Colonic mucosa (tissue), 4 donors: ENCODE results near the gene GMIP. TPM values are rescaled to one million over a fixed set of nuclear protein-coding genes. Genes with fewer than 3 reads are reported as not detected.
A peak's percentile ranks its signal among the peaks of the same experiment; 100 is the strongest.
"Not testable (repeated sequence)": the region's sequence is repeated elsewhere in the genome, so short reads cannot be mapped to it uniquely, and the experiment has no call there.

Experiments used
- DNase-seq: peaks from one replicate; pipeline ENCODE4 v3.0.0-alpha.2; 2020
- H3K27ac ChIP-seq: fragments of 200-600 bp; one replicate; pipeline ENCODE4 v1.8.0; 2021
- H3K27me3 ChIP-seq: fragments of 200-600 bp; one replicate; pipeline ENCODE4 v1.8.0; 2021
- H3K36me3 ChIP-seq: fragments of 200-600 bp; one replicate; pipeline ENCODE4 v1.8.0; 2021
- H3K4me1 ChIP-seq: fragments of 200-600 bp; one replicate; pipeline ENCODE4 v1.8.0; 2021; ENCODE audit warnings: mild to moderate bottlenecking
- H3K4me3 ChIP-seq: fragments of 200-600 bp; one replicate; pipeline ENCODE4 v1.8.0; 2021
- H3K9ac ChIP-seq, 2 donors: one replicate each; pipeline ENCODE4 v1.7.0; 2013; ENCODE audit warnings: control low read depth in 2 of 2, low read depth in 2 of 2, low read length in 2 of 2
- H3K9me3 ChIP-seq: fragments of 200-600 bp; one replicate; pipeline ENCODE4 v1.8.0; 2021
- intact Hi-C: fragments of 100-400 bp; cut with DNase I; formaldehyde crosslinking; loops from one replicate; pipeline ENCODE4 v1.14.1; 2022
- total RNA-seq, 2 donors: library from RNA; stranded (reverse); fragmentation: NEBNext Ultra II Directional in 1 of 2; extraction: Animal tissue kit (Norgen Biotek cat#: 25700) in 1 of 2; gene quantifications; one replicate each; pipeline ENCODE4 v1.2.1, GENCODE V29; 2021
- TF ChIP-seq, protein P1 (sequence below): fragments of 200-600 bp; IDR thresholded peaks from one replicate; pipeline ENCODE4 v1.8.0; 2022; ENCODE audit warnings: antibody characterized with exemption, mild to moderate bottlenecking
- donor health status: healthy.
- donor health status: DM: no; HTN: no; CAD: no.
- donor health status: DM: no; HTN: no; CAD: no.

GMIP gene
- total RNA-seq, 2 donors from 2014 or later = 31.4 to 32.2 TPM

DNA sequence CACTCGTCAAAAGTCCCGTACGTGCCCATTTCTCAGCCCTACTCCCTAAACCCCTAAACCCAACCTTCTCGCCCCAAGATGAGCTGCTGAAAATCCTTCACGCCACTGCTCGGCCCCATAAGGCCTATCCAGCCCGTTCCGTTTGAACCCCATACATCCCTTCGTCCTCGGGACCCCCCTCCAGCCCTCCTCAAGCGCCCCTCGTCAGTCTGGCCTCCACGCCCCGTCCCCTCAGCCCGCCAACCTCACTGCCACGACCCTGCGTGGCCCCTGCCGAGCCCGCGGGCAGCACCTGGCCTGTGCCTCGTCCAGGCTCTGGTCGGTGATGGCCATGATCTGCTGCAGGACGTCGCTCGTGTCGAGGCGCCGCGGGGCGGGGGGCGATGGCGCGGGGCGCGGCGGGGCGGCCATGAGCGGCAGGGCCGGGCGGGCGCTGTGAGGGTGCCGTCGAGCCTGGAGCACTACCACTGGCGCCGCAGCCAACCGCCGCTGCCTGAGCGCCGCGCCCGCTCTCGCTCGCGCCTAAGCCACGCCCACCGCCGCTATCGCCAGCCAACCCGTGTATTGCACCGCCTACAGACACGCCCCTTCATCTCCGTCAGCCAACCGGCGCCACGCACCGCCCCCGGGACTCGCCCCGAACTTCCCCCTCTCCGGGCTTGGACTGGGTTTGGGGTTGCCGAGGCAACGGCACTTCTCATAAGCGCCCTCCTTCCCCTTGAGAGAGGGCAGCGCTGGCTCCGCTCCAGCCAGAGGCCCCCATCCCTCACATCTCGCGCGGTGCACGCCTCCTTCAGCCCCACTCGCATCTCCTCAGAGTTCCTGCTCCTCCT lies 25.0 kb downstream of the GMIP start, which contains the start of gene PBX4:
TSS of gene PBX4 (minus strand) at position 469 of the 833 bp plus-strand sequence. CDS start at position 411, 58 bp downstream.
- TF ChIP-seq, protein P1, sequence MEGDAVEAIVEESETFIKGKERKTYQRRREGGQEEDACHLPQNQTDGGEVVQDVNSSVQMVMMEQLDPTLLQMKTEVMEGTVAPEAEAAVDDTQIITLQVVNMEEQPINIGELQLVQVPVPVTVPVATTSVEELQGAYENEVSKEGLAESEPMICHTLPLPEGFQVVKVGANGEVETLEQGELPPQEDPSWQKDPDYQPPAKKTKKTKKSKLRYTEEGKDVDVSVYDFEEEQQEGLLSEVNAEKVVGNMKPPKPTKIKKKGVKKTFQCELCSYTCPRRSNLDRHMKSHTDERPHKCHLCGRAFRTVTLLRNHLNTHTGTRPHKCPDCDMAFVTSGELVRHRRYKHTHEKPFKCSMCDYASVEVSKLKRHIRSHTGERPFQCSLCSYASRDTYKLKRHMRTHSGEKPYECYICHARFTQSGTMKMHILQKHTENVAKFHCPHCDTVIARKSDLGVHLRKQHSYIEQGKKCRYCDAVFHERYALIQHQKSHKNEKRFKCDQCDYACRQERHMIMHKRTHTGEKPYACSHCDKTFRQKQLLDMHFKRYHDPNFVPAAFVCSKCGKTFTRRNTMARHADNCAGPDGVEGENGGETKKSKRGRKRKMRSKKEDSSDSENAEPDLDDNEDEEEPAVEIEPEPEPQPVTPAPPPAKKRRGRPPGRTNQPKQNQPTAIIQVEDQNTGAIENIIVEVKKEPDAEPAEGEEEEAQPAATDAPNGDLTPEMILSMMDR = no peak
- Histone ChIP-seq H3K9ac (peak within 1 kb of the TSS; percentile 65 to 78), H3K27ac (no peak within 1 kb of the TSS), H3K4me3 (peak within 1 kb of the TSS; percentile 50), H3K27me3 (no peaks in the 10 kb centered on the region), H3K4me1 (peaks cover 3% of the 10 kb centered on the region), H3K9me3 (no peaks in the 10 kb centered on the region), H3K36me3 (no peaks in the 10 kb centered on the region)
- DNase-seq = peak; percentile 97
- intact Hi-C loops = no loop called here

DNA sequence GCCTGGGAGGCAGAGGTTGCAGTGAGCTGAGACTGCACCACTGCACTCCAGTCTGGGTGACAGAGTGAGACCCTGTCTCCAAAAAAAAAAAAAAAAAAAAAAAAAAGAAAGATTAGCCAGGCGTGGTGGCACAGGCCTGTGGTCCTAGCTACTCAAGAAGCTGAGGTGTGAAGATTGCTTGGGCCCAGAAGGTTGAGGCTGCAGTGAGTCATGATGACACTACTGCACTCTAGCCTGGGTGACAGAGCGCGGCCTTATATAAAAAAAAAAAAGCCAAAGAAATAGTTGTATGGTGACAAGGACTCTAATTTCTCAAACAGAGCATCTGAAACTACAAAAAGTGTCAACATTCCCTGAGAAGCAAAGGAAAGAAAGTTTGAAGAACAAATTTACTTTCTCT lies 28.4 kb downstream of the GMIP start:
- intact Hi-C loops = no loop called here
- H3K9me3 ChIP-seq = no peaks in the 10 kb centered on the region

DNA sequence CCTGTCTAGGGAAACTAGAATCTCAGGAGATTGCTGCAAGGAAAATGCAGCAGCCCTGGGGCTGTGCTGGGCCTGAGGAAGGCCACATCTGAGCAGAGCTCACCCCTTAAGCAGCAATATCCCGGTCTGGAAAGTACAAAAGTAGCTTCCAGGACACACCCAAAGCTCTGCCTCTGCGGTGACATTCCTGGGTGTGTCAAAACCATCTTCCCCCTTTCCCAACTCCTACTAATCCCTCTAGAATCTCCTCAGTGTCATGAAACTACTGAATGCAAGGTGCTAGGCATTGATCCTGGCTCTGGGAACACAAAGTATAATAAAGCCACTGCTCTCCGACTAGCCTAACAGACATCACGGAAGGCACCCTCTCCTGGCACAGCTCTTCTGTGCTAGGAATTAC lies 30.0 kb downstream of the GMIP start:
- Histone ChIP-seq H3K36me3 (no peaks in the 10 kb centered on the region), H3K27me3 (no peaks in the 10 kb centered on the region), H3K9me3 (no peaks in the 10 kb centered on the region), H3K4me3 (no peak overlapping the region), H3K4me1 (peaks cover 3% of the 10 kb centered on the region), H3K9ac (no peak overlapping the region), H3K27ac (no peak overlapping the region)
- intact Hi-C loops = no loop called here
- no peak for DNase-seq
- TF ChIP-seq, protein P1 = no peak

More for the DNA sequence above, 28.4 kb downstream of the GMIP start:
- Histone ChIP-seq H3K27ac (no peak overlapping the region), H3K36me3 (no peaks in the 10 kb centered on the region), H3K4me3 (no peak overlapping the region), H3K4me1 (peaks cover 3% of the 10 kb centered on the region), H3K27me3 (no peaks in the 10 kb centered on the region), H3K9ac (no peak overlapping the region)
- TF ChIP-seq, protein P1 = no peak
- no peak for DNase-seq

DNA sequence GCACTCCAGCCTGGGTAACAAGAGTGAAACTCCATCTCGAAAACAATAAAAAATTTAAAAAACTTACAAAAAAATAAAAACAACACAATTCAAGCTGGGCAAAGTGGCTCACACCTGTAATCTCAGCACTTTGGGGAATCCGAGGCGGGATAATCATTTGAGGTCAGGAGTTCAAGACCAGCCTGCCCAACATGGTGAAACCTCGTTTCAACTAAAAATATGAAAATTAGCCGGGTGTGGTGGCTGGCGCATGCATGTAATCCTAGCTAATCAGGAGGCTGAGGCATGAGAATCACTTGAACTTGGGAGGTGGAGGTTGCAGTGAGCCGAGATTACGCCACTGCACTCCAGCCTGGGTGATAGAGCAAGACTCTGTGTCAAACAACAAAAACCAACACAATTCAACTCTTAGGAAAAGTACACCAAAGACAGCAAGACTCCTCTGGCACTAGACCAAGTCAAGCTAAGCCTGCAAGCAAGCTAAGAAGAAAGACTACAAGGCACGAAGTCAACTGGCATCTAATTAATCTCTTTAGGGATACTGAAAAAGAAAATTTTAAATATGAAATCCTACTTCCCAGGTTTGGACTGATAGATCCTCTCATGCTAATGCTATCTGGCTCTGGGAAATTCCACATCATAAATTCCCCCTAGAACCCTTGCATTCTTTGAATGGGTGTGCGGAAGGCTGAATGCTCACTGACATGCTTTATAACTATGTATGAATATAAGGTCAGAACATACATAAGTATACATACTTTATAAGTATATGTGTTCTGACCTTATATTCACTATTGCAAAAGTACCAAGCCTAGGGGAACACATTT lies 32.9 kb downstream of the GMIP start:
- H3K27me3 ChIP-seq = no peaks in the 10 kb centered on the region
- DNase-seq = no peak
- no peak overlapping the region for H3K4me3 ChIP-seq
- H3K9me3 ChIP-seq = no peaks in the 10 kb centered on the region
- H3K9ac ChIP-seq = no peak overlapping the region
- H3K36me3 ChIP-seq = no peaks in the 10 kb centered on the region
- intact Hi-C loops = no loop called here
- TF ChIP-seq, protein P1 = no peak
- peaks cover 4% of the 10 kb centered on the region for H3K4me1 ChIP-seq
- H3K27ac ChIP-seq = no peak overlapping the region

DNA sequence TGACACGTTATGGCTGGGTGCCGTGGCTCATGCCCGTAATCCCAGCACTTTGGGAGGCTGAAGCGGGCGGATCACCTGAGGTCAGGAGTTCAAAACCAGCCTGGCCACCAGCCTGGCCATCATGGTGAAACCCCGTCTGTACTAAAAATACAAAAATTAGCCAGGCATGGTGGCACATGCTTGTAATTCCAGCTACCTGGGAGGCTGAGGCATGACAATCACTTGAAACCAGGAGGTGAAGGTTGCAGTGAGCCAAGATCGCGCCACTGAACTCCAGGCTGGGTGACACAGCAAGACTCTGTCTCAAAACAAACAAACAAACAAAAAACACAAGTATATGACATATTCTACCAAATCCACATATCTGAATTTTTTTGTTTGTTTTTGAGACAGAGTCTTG lies 36.8 kb downstream of the GMIP start:
- DNase-seq, H3K9me3 ChIP-seq, H3K9ac ChIP-seq, H3K4me3 ChIP-seq, H3K27me3 ChIP-seq, H3K36me3 ChIP-seq, H3K4me1 ChIP-seq, intact Hi-C loops: not testable (repeated sequence)
- peak overlapping the region; percentile 87 for H3K27ac ChIP-seq
